ENCODE measurements around the gene LGALS7. TPM values are rescaled to one million over a fixed set of nuclear protein-coding genes. Genes with fewer than 3 reads are reported as not detected.
"Not testable (repeated sequence)": the region's sequence is repeated elsewhere in the genome, so short reads cannot be mapped to it uniquely, and the experiment has no call there.

Gene LGALS7
- total RNA-seq: not detected in 2 replicates
- polyA plus RNA-seq: not detected in 2 replicates

- no peaks in the 10 kb centered on the region for H3K4me1 ChIP-seq (ENCODE audit: low read depth)
- no peak for TF ChIP-seq CTCF (IDR thresholded peaks at IDR 0.05; ENCODE audit: low read depth, low read length)
- no peaks in the 10 kb centered on the region for H3K27me3 ChIP-seq
- H3K36me3 ChIP-seq: no peaks in the 10 kb centered on the region
- H3K27ac ChIP-seq: no peak within 1 kb of the TSS
- no peak within 1 kb of the TSS for H3K4me3 ChIP-seq
- DNase-seq (ENCODE audit: low read depth in 1 of 2, low spot score in 1 of 2): no peak
- H3K9me3 ChIP-seq (ENCODE audit: low read depth): no peaks in the 10 kb centered on the region
Measured at GRCh38 chr19:38773469-38774177, at the start of gene LGALS7. Gene LGALS7, minus strand, starts transcription at chr19:38773517. Its CDS starts 25 bp downstream, at chr19:38773492.

DNA sequence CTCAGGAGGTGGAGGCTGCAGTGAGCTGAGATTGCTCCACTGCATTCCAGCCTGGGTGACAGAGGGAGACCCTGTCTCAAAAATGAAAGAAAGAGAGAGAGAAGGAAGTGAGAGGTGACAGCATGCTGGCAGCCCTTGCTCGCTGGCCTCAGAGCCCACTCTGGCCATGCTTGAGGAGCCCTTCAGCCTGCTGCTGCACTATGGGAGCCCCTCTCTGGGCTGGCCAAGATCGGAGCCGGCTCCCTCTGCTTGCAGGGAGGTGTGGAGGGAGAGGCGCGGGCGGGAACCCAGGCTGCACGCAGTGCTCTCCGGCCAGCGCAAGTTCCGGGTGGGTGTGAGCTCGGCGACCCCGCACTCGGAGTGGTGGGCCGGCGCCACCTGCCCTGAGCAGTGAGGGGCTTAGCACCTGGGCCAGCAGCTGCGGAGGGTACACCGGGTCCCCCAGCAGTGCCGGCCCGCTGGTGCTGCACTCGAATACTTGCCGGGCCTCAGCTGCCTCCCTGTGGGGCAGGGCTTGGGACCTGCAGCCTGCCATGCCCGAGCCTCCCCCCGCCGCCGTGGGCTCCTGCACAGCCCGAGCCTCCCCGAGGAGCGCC, 48.0 kb upstream of the LGALS7 start:
- Histone ChIP-seq H3K27ac (peak overlapping the region; percentile 74), H3K4me1 (ENCODE audit: low read depth) (peaks cover 31% of the 10 kb centered on the region)
- not testable (repeated sequence) for H3K36me3 ChIP-seq; H3K9me3 ChIP-seq (ENCODE audit: low read depth); H3K4me3 ChIP-seq; DNase-seq (ENCODE audit: low read depth in 1 of 2, low spot score in 1 of 2); H3K27me3 ChIP-seq

- Histone ChIP-seq H3K4me3 (no peak overlapping the region), H3K27ac (peak overlapping the region; percentile 74), H3K9me3 (ENCODE audit: low read depth) (no peaks in the 10 kb centered on the region), H3K36me3 (peaks cover 12% of the 10 kb centered on the region), H3K27me3 (no peaks in the 10 kb centered on the region), H3K4me1 (ENCODE audit: low read depth) (peaks cover 31% of the 10 kb centered on the region)
- DNase-seq (ENCODE audit: low read depth in 1 of 2, low spot score in 1 of 2): peak in 1 of 2 donors; percentile 83
- no peak for TF ChIP-seq CTCF (IDR thresholded peaks at IDR 0.05; ENCODE audit: low read depth, low read length)
Measured at GRCh38 chr19:38819231-38819920, 46.1 kb upstream of the LGALS7 start.

- TF ChIP-seq CTCF (IDR thresholded peaks at IDR 0.05; ENCODE audit: low read depth, low read length): no peak
- Histone ChIP-seq H3K4me3 (no peak overlapping the region), H3K4me1 (ENCODE audit: low read depth) (peaks cover 29% of the 10 kb centered on the region), H3K9me3 (ENCODE audit: low read depth) (no peaks in the 10 kb centered on the region), H3K27me3 (no peaks in the 10 kb centered on the region), H3K36me3 (peaks cover 12% of the 10 kb centered on the region), H3K27ac (no peak overlapping the region)
- DNase-seq (ENCODE audit: low read depth in 1 of 2, low spot score in 1 of 2): no peak
Measured at GRCh38 chr19:38817081-38817480, 43.8 kb upstream of the LGALS7 start.

- Histone ChIP-seq H3K9me3 (ENCODE audit: low read depth) (no peaks in the 10 kb centered on the region), H3K4me3 (no peak overlapping the region), H3K27ac (no peak overlapping the region), H3K27me3 (no peaks in the 10 kb centered on the region), H3K36me3 (peaks cover 12% of the 10 kb centered on the region), H3K4me1 (ENCODE audit: low read depth) (peaks cover 28% of the 10 kb centered on the region)
- no peak for TF ChIP-seq CTCF (IDR thresholded peaks at IDR 0.05; ENCODE audit: low read depth, low read length)
- DNase-seq (ENCODE audit: low read depth in 1 of 2, low spot score in 1 of 2): no peak
Measured at GRCh38 chr19:38816131-38816750, 42.9 kb upstream of the LGALS7 start.
